ENCODE data around the gene CERS1. TPM values are rescaled to one million over a fixed set of nuclear protein-coding genes. Genes with fewer than 3 reads are reported as not detected.
A peak's percentile ranks its signal among the peaks of the same experiment; 100 is the strongest.

Gene CERS1
- total RNA-seq, 1 donor from 2014 or later, result not detected

DNA sequence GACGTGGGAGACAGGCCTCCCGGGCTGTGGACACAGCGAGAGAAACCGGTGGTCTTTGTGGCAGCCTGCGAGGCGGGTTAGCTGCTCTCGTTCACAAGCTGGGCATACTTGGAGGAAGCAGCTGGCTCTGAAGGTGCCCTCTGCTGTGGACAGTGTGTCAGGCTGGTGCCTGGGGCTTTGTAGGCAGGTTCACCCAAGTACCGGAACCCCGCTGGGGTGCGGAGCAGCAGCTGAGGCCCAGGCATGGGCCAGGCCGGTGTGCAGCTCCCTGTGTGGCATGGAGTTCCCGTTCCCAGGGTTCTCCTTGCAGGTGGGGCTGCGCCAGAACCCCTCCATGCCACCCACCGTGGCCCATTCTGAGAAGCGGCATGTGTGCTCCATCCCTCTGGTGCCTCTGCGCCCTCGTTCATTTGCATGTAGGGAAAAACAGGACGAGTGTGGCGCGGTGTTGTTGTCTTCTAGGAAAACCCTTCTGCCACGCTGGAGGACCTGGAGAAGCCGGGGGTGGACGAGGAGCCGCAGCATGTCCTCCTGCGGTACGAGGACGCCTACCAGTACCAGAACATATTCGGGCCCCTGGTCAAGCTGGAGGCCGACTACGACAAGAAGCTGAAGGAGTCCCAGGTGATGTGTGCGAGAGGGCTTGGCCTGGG is 44.2 kb downstream of the CERS1 start:
- TF ChIP-seq, protein P1, sequence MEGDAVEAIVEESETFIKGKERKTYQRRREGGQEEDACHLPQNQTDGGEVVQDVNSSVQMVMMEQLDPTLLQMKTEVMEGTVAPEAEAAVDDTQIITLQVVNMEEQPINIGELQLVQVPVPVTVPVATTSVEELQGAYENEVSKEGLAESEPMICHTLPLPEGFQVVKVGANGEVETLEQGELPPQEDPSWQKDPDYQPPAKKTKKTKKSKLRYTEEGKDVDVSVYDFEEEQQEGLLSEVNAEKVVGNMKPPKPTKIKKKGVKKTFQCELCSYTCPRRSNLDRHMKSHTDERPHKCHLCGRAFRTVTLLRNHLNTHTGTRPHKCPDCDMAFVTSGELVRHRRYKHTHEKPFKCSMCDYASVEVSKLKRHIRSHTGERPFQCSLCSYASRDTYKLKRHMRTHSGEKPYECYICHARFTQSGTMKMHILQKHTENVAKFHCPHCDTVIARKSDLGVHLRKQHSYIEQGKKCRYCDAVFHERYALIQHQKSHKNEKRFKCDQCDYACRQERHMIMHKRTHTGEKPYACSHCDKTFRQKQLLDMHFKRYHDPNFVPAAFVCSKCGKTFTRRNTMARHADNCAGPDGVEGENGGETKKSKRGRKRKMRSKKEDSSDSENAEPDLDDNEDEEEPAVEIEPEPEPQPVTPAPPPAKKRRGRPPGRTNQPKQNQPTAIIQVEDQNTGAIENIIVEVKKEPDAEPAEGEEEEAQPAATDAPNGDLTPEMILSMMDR (IDR thresholded peaks at IDR 0.05), result no peak
- ATAC-seq, result no peak
- Histone ChIP-seq H3K36me3 (peaks cover 70% of the 10 kb centered on the region), H3K27me3 (no peaks in the 10 kb centered on the region), H3K9me3 (no peaks in the 10 kb centered on the region), H3K4me1 (peaks cover 43% of the 10 kb centered on the region), H3K4me3 (no peak overlapping the region), H3K27ac (no peak overlapping the region)
- intact Hi-C loops (cut with DNase I), result loop anchor here (10.0 kb wide), 2 partner anchors 257 to 397 kb away; no protein-coding TSS in a partner anchor
- DNase-seq, result no peak

- peaks cover 59% of the 10 kb centered on the region for H3K36me3 ChIP-seq
- TF ChIP-seq, protein P1 (IDR thresholded peaks at IDR 0.05), result no peak
- no peaks in the 10 kb centered on the region for H3K9me3 ChIP-seq
- H3K4me3 ChIP-seq, result no peak overlapping the region
- H3K27ac ChIP-seq, result peak overlapping the region; percentile 80
- ATAC-seq (no peak), DNase-seq (peak; percentile 58)
- no peaks in the 10 kb centered on the region for H3K27me3 ChIP-seq
- H3K4me1 ChIP-seq, result peaks cover 50% of the 10 kb centered on the region
- intact Hi-C loops (cut with DNase I), result loop anchor here (10.0 kb wide), 2 partner anchors 256 to 396 kb away; no protein-coding TSS in a partner anchor
Observed at GRCh38 chr19:18850471-18851375, 45.2 kb downstream of the CERS1 start.

DNA sequence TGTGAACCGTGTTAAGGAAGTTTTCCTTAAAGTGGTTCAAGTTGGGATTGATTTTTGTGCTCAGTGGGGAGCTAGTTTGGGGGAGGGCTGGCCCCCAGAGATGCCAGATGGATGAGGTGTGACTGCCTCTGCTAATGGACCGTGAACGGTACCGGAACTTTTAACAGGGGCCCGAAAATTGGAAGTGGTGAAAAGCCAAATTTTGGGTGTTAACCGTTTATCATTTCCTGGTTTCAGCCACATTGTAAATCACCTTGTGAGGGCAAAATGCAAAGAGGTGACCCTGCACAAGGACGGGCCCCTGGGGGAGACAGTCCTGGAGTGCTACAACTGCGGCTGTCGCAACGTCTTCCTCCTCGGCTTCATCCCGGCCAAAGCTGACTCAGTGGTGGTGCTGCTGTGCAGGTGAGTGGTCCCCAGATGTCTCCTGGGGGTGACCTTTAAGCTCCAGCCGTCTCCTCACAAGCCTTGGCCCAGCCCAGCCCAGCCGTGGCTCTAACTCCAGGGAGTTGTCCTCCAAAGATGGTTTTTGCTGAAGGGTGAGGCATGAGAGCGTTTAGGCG is 46.0 kb downstream of the CERS1 start:
- ATAC-seq, result no peak
- TF ChIP-seq, protein P1 (IDR thresholded peaks at IDR 0.05), result no peak

GRCh38 chr19:18848878-18849661 is 46.9 kb downstream of the CERS1 start:
- intact Hi-C loops (cut with DNase I), result no loop called here
- H3K27ac ChIP-seq, result peak overlapping the region; percentile 80
- TF ChIP-seq, protein P1 (IDR thresholded peaks at IDR 0.05), result no peak
- H3K36me3 ChIP-seq, result peaks cover 43% of the 10 kb centered on the region
- no peaks in the 10 kb centered on the region for H3K27me3 ChIP-seq
- ATAC-seq, result peak; percentile 84
- peak; percentile 79 for DNase-seq
- H3K9me3 ChIP-seq, result no peaks in the 10 kb centered on the region
- peaks cover 50% of the 10 kb centered on the region for H3K4me1 ChIP-seq
- no peak overlapping the region for H3K4me3 ChIP-seq

More for the DNA sequence above, 46.0 kb downstream of the CERS1 start:
- Histone ChIP-seq H3K4me1 (peaks cover 50% of the 10 kb centered on the region), H3K27me3 (no peaks in the 10 kb centered on the region), H3K36me3 (peaks cover 51% of the 10 kb centered on the region), H3K4me3 (no peak overlapping the region), H3K27ac (peak overlapping the region; percentile 80), H3K9me3 (no peaks in the 10 kb centered on the region)
- intact Hi-C loops (cut with DNase I), result loop anchor here (10.0 kb wide), 2 partner anchors 255 to 395 kb away; no protein-coding TSS in a partner anchor
- no peak for DNase-seq

All from upper lobe of right lung (tissue), 1 donor.